ENCODE data around the gene TMEM236. TPM values are rescaled to one million over a fixed set of nuclear protein-coding genes. Genes with fewer than 3 reads are reported as not detected.

The TMEM236 gene
- total and polyA plus RNA-seq, 2 donors (not counting 3 experiments of a cell fraction or from before 2014, with no cell fraction given) = 0.24 to 0.29 TPM

DNA sequence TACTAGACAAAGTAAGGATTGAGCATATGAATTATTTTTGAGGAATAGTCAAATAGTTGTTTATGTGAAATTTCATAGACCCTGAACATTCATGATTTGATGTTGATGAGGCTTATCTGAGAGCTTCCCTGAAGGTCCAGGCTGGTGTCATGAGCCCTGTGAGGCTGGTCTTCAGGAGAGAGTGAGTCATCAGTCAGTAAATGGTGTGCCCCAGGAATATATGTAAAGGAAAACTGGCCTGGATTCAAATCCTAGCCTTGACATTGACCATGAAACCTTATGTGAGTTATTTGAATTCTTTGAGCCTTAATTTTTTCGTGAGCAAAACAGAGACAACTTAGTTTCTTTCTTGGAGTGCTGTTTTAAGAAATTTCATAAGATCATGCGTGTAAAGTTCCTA lies 6.2 kb downstream of the TMEM236 start:
- CTCF ChIA-PET = interaction anchor here (0.9 to 1.5 kb wide), 4 partner anchors 14 to 29 kb away, joined by 3 to 8 read pairs (median 4); no protein-coding TSS in a partner anchor
- H3K27me3 ChIP-seq (ENCODE audit: control insufficient read depth in 2 of 2, insufficient read depth in 2 of 2, low read length in 2 of 2) = no peaks in the 10 kb centered on the region
- intact Hi-C loops (cut with micrococcal nuclease) = no loop called here
- no peak overlapping the region for H3K9ac ChIP-seq (replicated peaks; ENCODE audit: extremely low read depth, insufficient read depth, low read length)
- no TSS peak for BruUV-seq (replicated peaks)
- H2AFZ ChIP-seq (ENCODE audit: low read depth, low read length) = no peak overlapping the region
- no peak overlapping the region for H3K4me2 ChIP-seq (ENCODE audit: insufficient read depth, low read length)
- no peaks in the 10 kb centered on the region for H3K36me3 ChIP-seq (ENCODE audit: control insufficient read depth in 2 of 2, extremely low read depth in 1 of 2, insufficient read depth in 2 of 2, low read length in 2 of 2)
- FAIRE-seq (peak; percentile 58), DNase-seq (ENCODE audit: low read depth, low spot score) (peak; percentile 57)
- dilution Hi-C loops (cut with MboI; ENCODE audit: extremely low pct_ligation_motif_present, low sequenced_read_pairs) = no loop called here
- no peaks in the 10 kb centered on the region for H3K79me2 ChIP-seq (ENCODE audit: control insufficient read depth, insufficient read depth, low read length)
- TF ChIP-seq POLR2A (IDR thresholded peaks at IDR 0.05; ENCODE audit: low read depth, low read length) (no peak), JUN (IDR thresholded peaks at IDR 0.05; ENCODE audit: borderline replicate concordance, insufficient read depth, insufficient read length, low read depth) (peak; percentile 20)
- H3K27ac ChIP-seq (ENCODE audit: insufficient read depth, low read depth, low read length) = no peak overlapping the region
- no peaks in the 10 kb centered on the region for H4K20me1 ChIP-seq (replicated peaks; ENCODE audit: control insufficient read depth, extremely low read depth, insufficient read depth, low read length)
- H3K9me1 ChIP-seq (replicated peaks; ENCODE audit: control insufficient read depth, extremely low read depth, insufficient read depth, low read length) = no peaks in the 10 kb centered on the region
- H3K9me3 ChIP-seq (replicated peaks; ENCODE audit: control insufficient read depth, insufficient read depth, low read length) = no peaks in the 10 kb centered on the region
- POLR2A ChIA-PET = no interaction called here
- H3K4me1 ChIP-seq (ENCODE audit: control insufficient read depth, extremely low read depth, insufficient read depth, low read length) = peaks cover 3% of the 10 kb centered on the region
- no peak overlapping the region for H3K4me3 ChIP-seq (replicated peaks in 1 of 3; ENCODE audit: insufficient read depth in 1 of 3, low read depth in 1 of 3, low read length in 3 of 3)

DNA sequence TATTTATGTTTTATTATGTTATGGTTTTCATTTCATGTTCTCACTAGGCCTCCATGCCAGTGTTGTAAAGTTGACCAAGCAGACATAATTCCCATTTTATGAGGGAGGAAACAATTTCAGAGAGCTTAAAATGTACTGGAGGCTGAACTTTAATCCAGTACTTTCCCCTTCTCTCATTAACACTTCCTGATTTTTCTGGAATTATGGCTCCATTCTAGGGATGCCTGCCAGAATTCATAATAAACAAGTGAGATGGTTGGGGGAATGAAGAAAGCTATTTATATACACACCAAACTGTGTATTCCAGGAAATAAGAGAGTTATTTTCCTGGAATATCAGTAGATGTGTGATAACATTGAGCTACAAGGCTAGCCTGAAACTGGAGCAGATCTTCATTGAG lies 6.9 kb downstream of the TMEM236 start:
- H4K20me1 ChIP-seq (replicated peaks; ENCODE audit: control insufficient read depth, extremely low read depth, insufficient read depth, low read length) = no peaks in the 10 kb centered on the region
- DNase-seq (ENCODE audit: low read depth, low spot score) (peak; percentile 93), FAIRE-seq (no peak)
- H3K36me3 ChIP-seq (ENCODE audit: control insufficient read depth in 2 of 2, extremely low read depth in 1 of 2, insufficient read depth in 2 of 2, low read length in 2 of 2) = no peaks in the 10 kb centered on the region
- no peak for TF ChIP-seq FOS (IDR thresholded peaks at IDR 0.05; ENCODE audit: borderline replicate concordance, insufficient read depth, low read length)
- peaks cover 3% of the 10 kb centered on the region for H3K4me1 ChIP-seq (ENCODE audit: control insufficient read depth, extremely low read depth, insufficient read depth, low read length)
- no peak overlapping the region for H3K4me3 ChIP-seq (replicated peaks in 1 of 3; ENCODE audit: insufficient read depth in 1 of 3, low read depth in 1 of 3, low read length in 3 of 3)
- H2AFZ ChIP-seq (ENCODE audit: low read depth, low read length) = no peak overlapping the region
- dilution Hi-C loops (cut with MboI; ENCODE audit: extremely low pct_ligation_motif_present, low sequenced_read_pairs) = no loop called here
- H3K79me2 ChIP-seq (ENCODE audit: control insufficient read depth, insufficient read depth, low read length) = no peaks in the 10 kb centered on the region
- H3K27ac ChIP-seq (ENCODE audit: insufficient read depth, low read depth, low read length) = no peak overlapping the region
- ChIA-PET CTCF (interaction anchor here (0.6 to 1.5 kb wide), 7 partner anchors 11 to 89 kb away, joined by 3 to 8 read pairs (median 4); no protein-coding TSS in a partner anchor), POLR2A (no interaction called here)
- intact Hi-C loops (cut with micrococcal nuclease) = no loop called here
- BruUV-seq (replicated peaks) = no TSS peak
- peak overlapping the region; percentile 18 for H3K4me2 ChIP-seq (ENCODE audit: insufficient read depth, low read length)
- H3K9me3 ChIP-seq (replicated peaks; ENCODE audit: control insufficient read depth, insufficient read depth, low read length) = no peaks in the 10 kb centered on the region
- H3K9ac ChIP-seq (replicated peaks; ENCODE audit: extremely low read depth, insufficient read depth, low read length) = no peak overlapping the region
- H3K9me1 ChIP-seq (replicated peaks; ENCODE audit: control insufficient read depth, extremely low read depth, insufficient read depth, low read length) = no peaks in the 10 kb centered on the region
- H3K27me3 ChIP-seq (ENCODE audit: control insufficient read depth in 2 of 2, insufficient read depth in 2 of 2, low read length in 2 of 2) = no peaks in the 10 kb centered on the region
